Keratinocyte (primary cell): ENCODE results near the gene PDGFB.

ENCODE experiments used
- EZH2 ChIP-seq: IDR thresholded peaks from one replicate; pipeline ENCODE4 v1.6.1; 2012; ENCODE audit warnings: inconsistent platforms, mild to moderate bottlenecking, low read length, moderate library complexity
- TF ChIP-seq, protein P1 (sequence below), 3 experiments: IDR thresholded peaks in 1 of 3; conservative IDR thresholded peaks in 1 of 3; optimal IDR thresholded peaks in 1 of 3; 2 replicates in 2 of 3; 3 replicates in 1 of 3; pipeline versions ENCODE3 to v1.5.1; 2011; ENCODE audit warnings: low read length in 3 of 3, mild to moderate bottlenecking in 3 of 3, moderate library complexity in 2 of 3, control low read depth in 1 of 3, inconsistent platforms in 1 of 3; ENCODE audit not compliant: insufficient read depth in 2 of 3; ENCODE audit errors: extremely low read depth in 1 of 3

DNA sequence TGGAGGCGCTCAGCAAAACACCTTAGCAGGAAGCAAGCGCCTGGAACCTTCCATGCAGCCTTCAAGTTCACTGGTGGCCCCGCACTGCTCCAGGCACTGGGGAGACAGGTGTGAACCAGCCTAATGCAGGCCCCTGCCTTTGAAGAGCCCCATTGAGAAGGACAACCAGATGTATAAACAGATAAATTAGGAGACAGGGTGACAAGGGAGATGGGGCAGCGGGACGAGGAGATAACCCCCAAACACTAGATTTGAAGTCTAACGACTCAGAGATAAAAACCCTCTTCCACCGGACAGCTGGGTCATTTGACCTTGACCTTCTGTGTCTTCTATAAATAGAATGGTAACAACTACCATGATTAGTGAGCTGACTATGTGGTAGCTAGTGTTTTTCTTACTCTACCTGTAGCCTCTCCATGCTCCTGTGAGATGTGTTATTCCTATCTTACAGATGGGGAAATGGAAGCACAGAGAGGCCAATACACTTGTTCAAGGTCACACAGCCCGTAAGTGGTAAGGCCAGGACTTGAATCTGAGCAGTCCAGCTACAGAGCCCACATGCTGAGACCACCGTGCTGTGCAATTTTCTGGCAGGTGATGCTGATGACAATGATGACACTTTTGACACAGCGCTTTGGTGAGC is 2.0 kb upstream of the PDGFB start:
- TF ChIP-seq, protein P1, sequence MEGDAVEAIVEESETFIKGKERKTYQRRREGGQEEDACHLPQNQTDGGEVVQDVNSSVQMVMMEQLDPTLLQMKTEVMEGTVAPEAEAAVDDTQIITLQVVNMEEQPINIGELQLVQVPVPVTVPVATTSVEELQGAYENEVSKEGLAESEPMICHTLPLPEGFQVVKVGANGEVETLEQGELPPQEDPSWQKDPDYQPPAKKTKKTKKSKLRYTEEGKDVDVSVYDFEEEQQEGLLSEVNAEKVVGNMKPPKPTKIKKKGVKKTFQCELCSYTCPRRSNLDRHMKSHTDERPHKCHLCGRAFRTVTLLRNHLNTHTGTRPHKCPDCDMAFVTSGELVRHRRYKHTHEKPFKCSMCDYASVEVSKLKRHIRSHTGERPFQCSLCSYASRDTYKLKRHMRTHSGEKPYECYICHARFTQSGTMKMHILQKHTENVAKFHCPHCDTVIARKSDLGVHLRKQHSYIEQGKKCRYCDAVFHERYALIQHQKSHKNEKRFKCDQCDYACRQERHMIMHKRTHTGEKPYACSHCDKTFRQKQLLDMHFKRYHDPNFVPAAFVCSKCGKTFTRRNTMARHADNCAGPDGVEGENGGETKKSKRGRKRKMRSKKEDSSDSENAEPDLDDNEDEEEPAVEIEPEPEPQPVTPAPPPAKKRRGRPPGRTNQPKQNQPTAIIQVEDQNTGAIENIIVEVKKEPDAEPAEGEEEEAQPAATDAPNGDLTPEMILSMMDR (optimal IDR thresholded peaks at IDR 0.05 in 1 of 3, IDR thresholded peaks at IDR 0.05 in 1 of 3, conservative IDR thresholded peaks at IDR 0.05 in 1 of 3; ENCODE audit: extremely low read depth in 1 of 3, insufficient read depth in 2 of 3, low read length in 3 of 3) = no peak
- no peak for TF ChIP-seq EZH2
